ENCODE data around the gene LATS2.

LATS2 gene

GRCh38 chr13:21013682-21014038, 47.7 kb downstream of the LATS2 start:
- DNase-seq, result no peak

GRCh38 chr13:21012841-21013681, 48.3 kb downstream of the LATS2 start:
- DNase-seq, result no peak

DNA sequence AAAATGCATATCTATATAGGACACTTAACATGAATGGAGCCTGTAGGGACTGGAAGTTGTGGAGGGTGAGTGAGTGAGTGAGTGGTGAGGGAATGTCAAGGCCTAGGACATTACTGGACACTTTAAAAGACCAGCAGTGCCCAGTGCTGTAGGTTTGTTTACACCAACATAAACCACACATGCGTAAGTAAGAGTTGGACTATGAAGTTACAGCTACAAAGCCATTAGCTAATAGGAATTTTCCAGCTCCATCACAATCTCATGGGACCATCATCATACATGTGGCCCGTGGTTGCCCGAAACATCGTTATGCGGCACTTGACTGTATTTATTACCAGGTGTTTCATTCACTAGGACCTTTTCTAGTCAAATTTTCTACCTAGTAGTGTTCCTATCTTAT, 49.2 kb downstream of the LATS2 start:
- DNase-seq, result no peak

DNA sequence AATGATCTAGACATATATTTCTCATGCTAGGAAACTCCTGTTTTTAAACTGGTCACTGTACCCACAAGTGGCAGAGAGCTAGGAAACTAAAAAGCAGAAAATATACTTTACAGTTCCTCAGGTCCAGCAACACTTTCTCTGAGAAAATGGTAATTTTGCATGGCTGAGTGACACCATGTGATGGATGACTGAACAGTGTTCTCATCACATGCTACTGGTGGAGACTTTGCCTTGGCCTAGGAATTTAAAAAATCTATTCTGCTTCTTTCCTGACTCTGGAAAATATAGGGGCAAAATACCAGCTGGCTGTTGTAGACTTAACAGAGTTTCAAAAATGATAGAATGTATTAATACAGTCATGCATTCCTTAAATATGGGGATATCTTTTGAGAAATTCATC, 50.0 kb downstream of the LATS2 start:
- no peak for DNase-seq

DNA sequence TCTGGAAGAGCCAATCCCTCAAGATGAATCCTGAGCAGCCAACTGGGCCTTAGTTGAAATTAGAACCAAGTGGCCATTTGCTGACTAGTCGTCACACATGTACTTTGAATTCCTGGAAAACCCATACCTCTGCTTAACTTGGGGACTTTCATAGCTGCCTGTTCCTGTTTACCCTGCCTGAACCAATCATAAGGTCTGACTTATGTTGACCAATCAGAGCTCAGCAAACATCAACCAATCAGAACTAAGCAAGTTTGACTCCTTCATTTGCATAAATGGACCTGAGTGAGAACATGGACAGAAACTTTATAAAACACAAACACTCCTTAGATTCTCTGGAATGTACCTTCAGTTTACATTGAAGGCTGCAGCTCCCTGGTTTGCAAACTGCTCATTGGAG, 50.8 kb downstream of the LATS2 start:
- DNase-seq, result no peak

- no peak for DNase-seq
Observed at GRCh38 chr13:21009036-21009435, 52.4 kb downstream of the LATS2 start.

- DNase-seq, result no peak
Observed at GRCh38 chr13:21008026-21008425, 53.4 kb downstream of the LATS2 start.

DNA sequence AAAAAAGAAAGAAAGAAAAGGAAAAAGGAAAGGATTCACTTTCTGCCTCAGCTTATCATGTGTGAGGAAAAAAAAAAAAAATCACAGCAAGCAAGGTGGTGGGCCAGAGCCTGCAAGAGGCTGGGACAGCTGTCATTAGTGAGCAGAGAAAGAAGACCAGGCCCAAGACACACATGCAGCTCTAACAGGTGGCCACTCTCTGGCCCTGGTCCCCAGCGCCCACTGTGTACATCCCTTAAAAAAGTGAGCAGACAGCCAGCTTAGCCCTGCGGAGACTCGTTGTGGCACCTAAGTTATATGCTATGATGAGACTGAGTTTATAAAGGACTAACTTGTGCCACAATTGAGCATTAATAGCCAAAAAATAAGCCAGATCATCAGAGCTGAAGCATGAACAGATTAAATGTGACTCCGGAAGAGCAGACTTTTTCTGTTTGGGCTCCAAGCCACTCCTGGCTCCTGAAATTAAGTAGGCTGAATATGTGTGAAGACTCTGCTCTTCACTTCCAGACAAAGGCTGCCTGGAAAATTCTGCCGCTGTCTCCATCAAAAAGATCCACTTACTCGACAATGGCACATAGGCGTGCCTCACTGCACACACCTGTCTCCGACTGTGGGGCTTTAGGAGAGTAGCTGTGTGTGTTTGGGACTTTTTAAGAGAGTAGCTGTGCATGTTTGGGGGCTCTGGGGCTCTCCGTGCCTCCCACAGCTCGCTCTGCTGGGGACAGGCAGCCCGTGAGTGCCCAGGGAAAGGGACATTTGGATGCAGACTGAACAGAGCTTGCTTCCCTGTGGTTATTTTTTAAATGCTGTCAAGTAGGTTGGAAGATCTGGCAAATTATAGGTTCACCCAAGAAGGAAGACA, 55.0 kb downstream of the LATS2 start:
- no peak for DNase-seq

DNA sequence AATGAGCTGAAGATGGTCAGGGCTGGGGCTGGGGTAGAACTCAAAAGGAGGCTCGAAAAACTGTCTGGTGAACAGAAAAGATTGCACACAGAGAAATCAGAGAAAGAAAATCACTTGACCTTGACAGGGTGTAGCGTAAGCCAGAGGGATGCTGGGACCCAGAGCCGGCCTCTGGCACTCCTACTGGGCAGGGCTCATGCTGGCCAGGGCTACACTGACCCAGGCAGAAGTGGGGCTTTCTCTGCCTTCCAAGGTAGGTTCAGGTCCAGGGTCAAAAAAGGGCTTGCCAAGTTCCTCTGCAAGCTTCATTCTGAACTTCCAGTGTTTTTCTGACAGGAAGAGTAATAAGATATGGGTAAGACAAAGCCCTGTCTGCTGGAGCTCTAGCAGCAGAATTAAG, 56.2 kb downstream of the LATS2 start:
- no peak for DNase-seq

DNA sequence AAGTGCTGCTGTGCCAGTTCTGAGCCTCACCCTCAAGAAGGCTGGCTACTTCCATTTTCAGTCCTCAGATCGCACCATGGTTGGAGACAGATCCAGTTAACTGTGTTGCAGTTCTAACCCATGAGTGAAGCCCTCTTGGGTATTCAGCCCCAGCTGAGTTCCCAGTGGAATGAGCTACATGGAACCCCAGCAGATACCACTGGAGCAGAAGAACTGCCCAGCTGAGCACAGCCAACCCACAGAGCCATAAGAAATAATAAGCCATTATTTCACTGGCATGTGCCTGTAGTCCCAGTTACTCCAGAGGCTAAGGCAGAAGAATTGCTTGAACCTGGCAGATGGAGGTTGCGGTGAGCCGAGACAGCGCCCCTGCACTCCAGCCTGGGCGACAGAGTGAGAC, 59.9 kb downstream of the LATS2 start:
- DNase-seq, result no peak

DNA sequence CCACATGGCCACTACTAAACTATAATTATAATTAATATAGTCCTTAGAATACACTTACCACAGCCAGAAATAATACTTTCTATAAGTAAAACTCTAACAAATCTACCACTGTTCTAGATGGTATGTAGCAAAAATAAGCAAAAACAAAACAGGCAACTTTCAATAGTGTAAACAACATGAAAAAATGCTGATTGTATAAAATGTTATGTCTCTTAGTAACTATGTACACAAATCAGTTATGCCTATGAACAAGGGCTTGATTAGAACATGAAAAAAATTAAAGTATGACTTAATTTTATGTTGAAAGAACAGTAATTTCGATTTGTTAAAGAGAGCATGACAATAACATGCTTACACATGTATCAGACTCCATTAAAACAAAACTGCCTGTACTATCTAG, 60.7 kb downstream of the LATS2 start:
- DNase-seq, result no peak

DNA sequence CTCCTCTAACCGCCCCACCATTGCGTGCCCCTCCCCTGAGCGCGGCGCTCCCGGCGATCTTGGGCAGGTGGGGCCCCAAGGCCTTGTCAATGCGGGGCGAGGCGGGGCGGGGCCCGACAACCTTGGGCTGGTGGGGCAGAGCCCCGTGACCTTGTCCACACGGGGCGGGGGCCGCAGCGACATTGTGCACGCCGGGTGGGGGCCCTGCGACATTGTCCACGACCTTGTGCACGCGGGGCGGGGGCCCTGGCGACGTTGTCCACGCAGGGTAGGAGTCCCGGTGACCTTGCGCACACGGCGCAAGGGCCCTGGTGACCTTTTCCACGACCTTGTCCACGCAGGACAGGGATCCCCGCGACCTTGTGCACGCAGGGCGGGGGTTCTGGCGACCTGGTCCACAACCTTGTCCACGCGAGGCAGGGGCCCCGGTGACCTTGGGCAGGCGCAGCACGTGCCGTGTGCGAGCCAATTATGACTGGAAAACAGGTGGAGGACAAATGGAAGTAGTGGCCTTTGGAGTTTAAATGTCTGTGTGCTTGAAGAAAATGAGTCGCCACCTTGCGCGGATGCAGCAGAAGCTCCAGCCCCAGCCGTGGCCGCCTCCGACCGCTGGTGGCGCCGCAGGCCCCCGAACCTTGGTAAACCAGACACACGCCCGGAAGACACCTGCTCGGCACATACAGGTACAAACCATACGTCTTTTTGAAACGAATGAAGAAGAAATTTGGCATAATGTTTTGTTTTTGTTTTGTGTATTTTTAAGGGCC, 62.6 kb downstream of the LATS2 start:
- DNase-seq, result no peak

DNA sequence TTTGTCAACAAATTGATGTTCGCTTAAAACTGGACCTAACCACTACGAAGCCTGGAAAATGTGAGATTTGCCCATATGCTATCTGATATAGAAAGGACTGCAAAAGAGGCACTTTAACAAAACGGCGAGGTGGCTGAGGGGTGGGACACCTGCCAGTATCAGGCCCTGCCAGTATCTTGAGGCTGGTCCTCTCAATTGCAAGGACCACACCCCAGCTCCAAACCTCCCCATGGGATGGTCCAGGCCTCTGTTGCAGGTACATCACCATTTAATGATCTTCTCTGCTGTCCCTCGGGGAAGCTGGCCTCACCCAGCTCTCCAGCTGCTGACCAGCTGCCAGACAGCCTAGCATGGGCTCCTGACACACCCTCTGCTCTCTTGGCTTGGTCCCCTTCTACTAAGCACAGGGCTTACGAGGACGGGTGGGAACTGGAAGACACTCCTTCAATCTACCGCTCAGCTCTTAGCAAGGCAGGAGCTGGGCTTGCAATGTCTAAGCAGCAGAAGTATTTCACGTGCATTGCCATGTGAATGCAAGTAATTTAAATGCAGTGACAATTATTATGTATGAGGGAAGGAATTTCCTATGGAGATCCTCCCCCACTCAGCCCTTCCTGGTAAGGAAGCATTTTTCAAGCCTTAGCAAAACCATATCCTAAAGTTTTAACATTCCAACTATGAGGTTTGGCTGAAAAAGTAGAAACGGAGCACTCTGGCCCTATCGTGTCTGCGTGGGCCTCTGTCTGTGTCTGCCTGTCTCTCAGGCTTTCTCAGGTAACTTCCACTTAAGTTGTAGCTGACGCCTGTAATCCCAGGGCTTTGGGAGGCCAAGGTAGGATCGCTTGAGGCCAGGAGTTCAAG, 63.9 kb downstream of the LATS2 start:
- DNase-seq, result no peak

DNA sequence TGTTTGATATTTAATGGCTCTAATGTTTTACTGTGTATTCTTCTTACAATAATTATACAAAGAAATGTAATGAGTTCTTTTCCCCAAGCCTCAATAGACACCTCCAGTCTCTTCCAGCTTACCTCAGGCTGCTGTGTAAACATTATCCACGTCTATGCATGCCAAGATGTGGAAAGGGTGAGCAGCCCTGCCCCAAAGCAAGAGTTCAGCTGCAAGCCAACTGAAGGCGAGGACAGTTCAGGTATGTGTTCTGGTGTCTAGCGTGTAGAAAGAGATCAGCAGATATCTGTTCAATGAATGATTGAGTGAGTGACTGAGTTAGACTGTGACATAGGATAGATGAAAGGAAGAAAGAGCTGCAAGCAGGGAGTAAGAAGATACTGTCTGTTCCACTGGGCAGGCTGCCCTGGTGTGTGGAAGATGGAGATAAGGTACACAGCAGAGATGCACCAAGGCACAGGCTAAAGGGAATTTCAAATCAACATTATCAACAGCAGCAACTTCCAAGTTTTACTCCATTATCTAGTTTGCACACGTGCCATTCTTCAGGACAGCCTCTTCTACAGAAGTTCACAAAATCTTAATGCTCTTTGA, 66.0 kb downstream of the LATS2 start:
- DNase-seq, result no peak

- DNase-seq, result no peak
Observed at GRCh38 chr13:20994441-20994821, 67.0 kb downstream of the LATS2 start.

- no peak for DNase-seq
Observed at GRCh38 chr13:20993661-20994440, 67.5 kb downstream of the LATS2 start.

DNA sequence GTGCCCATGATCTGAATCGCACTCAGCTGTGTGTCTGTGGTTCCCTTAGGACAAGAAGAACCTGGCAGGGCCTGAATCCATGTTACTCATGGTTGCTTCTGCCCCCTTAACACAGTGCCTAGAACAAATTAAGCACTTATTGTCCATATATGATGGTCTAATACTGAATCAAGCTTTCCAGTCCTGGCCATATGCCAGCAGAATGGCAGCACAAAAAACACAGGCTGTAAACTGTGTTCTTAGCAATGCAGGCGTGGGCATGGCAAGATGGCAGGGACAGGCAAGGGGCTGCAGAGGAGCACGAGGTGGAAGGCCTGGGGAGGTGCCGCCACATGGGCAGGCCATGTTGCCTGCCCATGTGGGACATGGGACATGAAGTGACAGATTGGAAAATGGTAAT, 68.2 kb downstream of the LATS2 start:
- no peak for DNase-seq

GRCh38 chr13:20991741-20992520, 69.5 kb downstream of the LATS2 start:
- no peak for DNase-seq

DNA sequence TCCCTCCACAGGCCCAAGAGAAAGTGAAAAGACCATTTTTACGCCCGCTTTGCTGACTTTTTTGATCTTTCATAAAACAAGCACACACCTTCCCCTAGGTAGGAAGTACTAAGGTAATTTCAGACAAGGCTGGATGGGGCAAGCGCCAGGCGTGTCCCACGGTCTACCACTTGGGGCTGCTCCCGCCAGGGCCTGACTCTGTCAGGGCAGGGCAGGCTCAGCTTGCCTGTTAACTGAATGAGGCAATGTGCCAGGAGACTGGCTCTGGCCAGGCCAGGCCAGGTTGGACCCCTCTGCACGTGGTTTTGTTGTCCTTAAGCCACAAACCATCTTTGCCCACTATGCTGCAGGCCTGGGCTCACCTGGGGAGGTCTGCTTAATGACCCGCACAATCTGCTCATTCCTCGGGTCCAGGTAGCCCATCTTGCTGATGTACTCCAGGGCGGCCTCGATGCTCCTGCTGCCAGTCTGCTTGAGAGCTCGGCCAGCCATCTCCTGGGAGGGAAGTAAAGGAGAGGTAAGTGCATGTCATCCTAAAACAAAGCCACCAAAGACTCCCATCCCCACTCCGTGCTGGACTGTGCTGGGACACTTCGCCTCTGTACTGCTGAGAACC, 70.4 kb downstream of the LATS2 start:
- no peak for DNase-seq
